K562 (cell line): ENCODE measurements around the gene ZNF853.

Experiments used
- ARID1B ChIP-seq: fragments of 450-650 bp; IDR thresholded peaks from 2 replicates; pipeline ENCODE4 v1.6.1; 2016; ENCODE audit warnings: antibody characterized with exemption, mild to moderate bottlenecking, inconsistent platforms
- ARID2 ChIP-seq: fragments of 450-650 bp; IDR thresholded peaks from 2 replicates; pipeline ENCODE4 v1.6.1; 2017; ENCODE audit warnings: antibody characterized with exemption, mild to moderate bottlenecking
- CBX2 ChIP-seq: fragments of 200-600 bp; sonication (generic); IDR thresholded peaks from one replicate; pipeline ENCODE4 v1.6.1; 2012; ENCODE audit warnings: mild to moderate bottlenecking, low read length, inconsistent platforms; ENCODE audit not compliant: insufficient read depth, poor library complexity, severe bottlenecking
- EGR1 ChIP-seq: fragments of 450-650 bp; conservative IDR thresholded peaks from 2 replicates; pipeline ENCODE4 v1.6.1; 2017; ENCODE audit warnings: mild to moderate bottlenecking
- FOXA1 ChIP-seq: fragments of 450-650 bp; IDR thresholded peaks from 2 replicates; pipeline ENCODE4 v1.6.1; 2016; ENCODE audit warnings: mild to moderate bottlenecking, borderline replicate concordance
- MAZ ChIP-seq, 2 experiments: fragments of 450-650 bp in 1 of 2; sonication (generic) in 1 of 2; formaldehyde crosslinking; IDR thresholded peaks in 1 of 2; conservative IDR thresholded peaks in 1 of 2; 2 replicates each; pipeline versions ENCODE4 v1.4.0 to v1.5.0; 2020; ENCODE audit warnings: mild to moderate bottlenecking in 1 of 2, missing genetic modification reagents in 1 of 2
- POLR2G ChIP-seq: fragments of 200-400 bp; formaldehyde crosslinking; IDR thresholded peaks from 2 replicates; pipeline ENCODE4 v1.6.1; 2017; ENCODE audit warnings: low read depth, mild to moderate bottlenecking, antibody characterized with exemption, low read length, moderate library complexity
- ZC3H11A ChIP-seq: IDR thresholded peaks from 2 replicates; pipeline ENCODE4 v1.6.1; 2012; ENCODE audit warnings: low read depth, low read length, improper control_type of control experiment
- ZNF239 ChIP-seq: fragments of 250-450 bp; sonication (Bioruptor Pico); IDR thresholded peaks from 2 replicates; pipeline ENCODE4 v1.4.0; 2020; ENCODE audit warnings: mild to moderate bottlenecking
- TF ChIP-seq, protein P1 (sequence below): IDR thresholded peaks from 2 replicates; pipeline ENCODE4 v1.6.1; 2014; ENCODE audit warnings: antibody characterized with exemption
- TF ChIP-seq, protein P2 (sequence below): fragments of 250-450 bp; sonication (Bioruptor Pico); IDR thresholded peaks from 2 replicates; pipeline ENCODE4 v1.8.0; 2021; ENCODE audit warnings: moderate library complexity, mild to moderate bottlenecking, inconsistent platforms

DNA sequence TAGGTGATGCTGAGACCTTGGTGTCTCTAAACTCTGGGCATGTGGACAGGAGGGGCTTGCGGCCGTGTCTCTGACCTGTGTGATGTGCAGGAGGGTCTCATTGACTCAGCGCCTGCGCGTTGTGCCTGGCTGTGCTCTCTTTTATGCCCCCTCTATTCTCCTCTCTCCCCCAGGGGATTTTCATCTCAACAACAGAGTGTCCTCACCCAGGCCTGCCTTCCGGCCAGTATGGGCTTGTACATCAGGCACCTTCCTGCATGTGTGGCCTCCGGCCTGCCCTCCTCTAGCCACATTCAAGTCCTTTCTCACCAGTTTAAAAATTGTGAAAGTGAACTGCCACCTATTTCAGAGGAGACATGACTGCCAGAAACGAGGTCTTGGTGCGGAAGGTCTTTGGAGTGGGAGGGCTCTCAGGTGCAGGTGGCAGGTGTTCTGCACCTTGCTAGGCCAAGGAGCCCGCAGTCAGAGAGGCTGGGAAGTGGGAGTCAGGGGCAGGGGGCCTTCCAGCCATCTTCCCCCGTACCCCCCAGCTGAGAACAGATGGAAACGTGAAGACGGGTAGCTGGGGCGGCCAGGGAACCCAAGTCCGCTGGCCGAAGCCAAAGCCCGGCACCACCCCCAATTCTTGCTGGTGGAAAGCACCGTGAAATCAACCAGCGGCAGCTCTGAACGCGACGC, 26.1 kb upstream of the ZNF853 start:
- no peak for TF ChIP-seq POLR2G
- no peak for TF ChIP-seq FOXA1
- TF ChIP-seq EGR1, result no peak
- TF ChIP-seq ARID1B, result no peak
- TF ChIP-seq ZNF239 (CRISPR knock-in tag), result no peak
- TF ChIP-seq, protein P1, sequence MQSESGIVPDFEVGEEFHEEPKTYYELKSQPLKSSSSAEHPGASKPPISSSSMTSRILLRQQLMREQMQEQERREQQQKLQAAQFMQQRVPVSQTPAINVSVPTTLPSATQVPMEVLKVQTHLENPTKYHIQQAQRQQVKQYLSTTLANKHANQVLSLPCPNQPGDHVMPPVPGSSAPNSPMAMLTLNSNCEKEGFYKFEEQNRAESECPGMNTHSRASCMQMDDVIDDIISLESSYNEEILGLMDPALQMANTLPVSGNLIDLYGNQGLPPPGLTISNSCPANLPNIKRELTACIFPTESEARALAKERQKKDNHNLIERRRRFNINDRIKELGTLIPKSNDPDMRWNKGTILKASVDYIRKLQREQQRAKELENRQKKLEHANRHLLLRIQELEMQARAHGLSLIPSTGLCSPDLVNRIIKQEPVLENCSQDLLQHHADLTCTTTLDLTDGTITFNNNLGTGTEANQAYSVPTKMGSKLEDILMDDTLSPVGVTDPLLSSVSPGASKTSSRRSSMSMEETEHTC, result no peak
- no peak for TF ChIP-seq MAZ (CRISPR knock-in tag; conservative IDR thresholded peaks at IDR 0.05 in 1 of 2, IDR thresholded peaks at IDR 0.05 in 1 of 2)
- TF ChIP-seq ARID2, result no peak
- TF ChIP-seq ZC3H11A, result no peak
- TF ChIP-seq CBX2, result no peak
- TF ChIP-seq, protein P2, sequence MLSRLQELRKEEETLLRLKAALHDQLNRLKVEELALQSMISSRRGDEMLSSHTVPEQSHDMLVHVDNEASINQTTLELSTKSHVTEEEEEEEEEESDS (CRISPR knock-in tag), result no peak
